Spleen (tissue), 7 donors: ENCODE data around the gene TMEM117.

Source experiments
- POLR2A ChIP-seq, 3 donors: fragments of 450-650 bp; IDR thresholded peaks; one replicate each; pipeline ENCODE4 v1.5.1; 2017; ENCODE audit warnings: antibody characterized with exemption in 3 of 3, mild to moderate bottlenecking in 1 of 3
- TF ChIP-seq, protein P1 (sequence below), 11 experiments: fragments of 200-600 bp in 7 of 11; fragments of 450-650 bp in 4 of 11; sonication (generic) in 4 of 11; IDR thresholded peaks in 8 of 11; conservative IDR thresholded peaks in 3 of 11; 1 replicate in 7 of 11; 2 replicates in 4 of 11; pipeline versions ENCODE4 v1.4.0 to v1.8.0; 2016 to 2021; ENCODE audit warnings: antibody characterized with exemption in 11 of 11, inconsistent platforms in 4 of 11, mild to moderate bottlenecking in 1 of 11
- donor health status: DM: no; HTN: no; CAD: no; lungs with moderate emphysema.
- donor health status: DM: no; HTN: no; CAD: no.
- donor health status: DM: no; HTN: no; CAD: no.

DNA sequence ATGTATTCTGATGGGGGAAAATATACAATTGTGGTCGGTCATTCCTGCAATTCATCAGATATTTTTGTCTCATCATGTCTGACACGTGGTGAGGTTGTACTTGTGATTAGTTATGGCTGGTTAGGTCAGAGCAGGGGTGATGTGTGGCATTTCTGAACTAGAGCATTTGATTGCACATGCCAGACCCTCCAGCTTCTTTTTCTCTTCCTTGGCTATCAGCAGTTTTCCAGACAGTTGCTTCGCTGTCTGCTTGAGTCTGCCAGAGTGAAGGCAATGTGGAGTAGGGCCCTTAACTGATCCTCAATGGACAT lies 25.9 kb downstream of the TMEM117 start:
- TF ChIP-seq POLR2A (IDR thresholded peaks at IDR 0.05), result no peak
- TF ChIP-seq, protein P1, sequence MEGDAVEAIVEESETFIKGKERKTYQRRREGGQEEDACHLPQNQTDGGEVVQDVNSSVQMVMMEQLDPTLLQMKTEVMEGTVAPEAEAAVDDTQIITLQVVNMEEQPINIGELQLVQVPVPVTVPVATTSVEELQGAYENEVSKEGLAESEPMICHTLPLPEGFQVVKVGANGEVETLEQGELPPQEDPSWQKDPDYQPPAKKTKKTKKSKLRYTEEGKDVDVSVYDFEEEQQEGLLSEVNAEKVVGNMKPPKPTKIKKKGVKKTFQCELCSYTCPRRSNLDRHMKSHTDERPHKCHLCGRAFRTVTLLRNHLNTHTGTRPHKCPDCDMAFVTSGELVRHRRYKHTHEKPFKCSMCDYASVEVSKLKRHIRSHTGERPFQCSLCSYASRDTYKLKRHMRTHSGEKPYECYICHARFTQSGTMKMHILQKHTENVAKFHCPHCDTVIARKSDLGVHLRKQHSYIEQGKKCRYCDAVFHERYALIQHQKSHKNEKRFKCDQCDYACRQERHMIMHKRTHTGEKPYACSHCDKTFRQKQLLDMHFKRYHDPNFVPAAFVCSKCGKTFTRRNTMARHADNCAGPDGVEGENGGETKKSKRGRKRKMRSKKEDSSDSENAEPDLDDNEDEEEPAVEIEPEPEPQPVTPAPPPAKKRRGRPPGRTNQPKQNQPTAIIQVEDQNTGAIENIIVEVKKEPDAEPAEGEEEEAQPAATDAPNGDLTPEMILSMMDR (IDR thresholded peaks at IDR 0.05 in 8 of 11, conservative IDR thresholded peaks at IDR 0.05 in 3 of 11), result no peak
